Activated naive CD4-positive, alpha-beta T cell treated with anti-CD3 and anti-CD28 coated beads, Interleukin-2, amount 50 U/mL, for 72 hours (primary cell): ENCODE measurements around the gene ZRANB1. TPM values are rescaled to one million over a fixed set of nuclear protein-coding genes. Genes with fewer than 3 reads are reported as not detected.

Experiments used
- ATAC-seq, 2 donors: fragments of 150-1000 bp; cut with Tn5 transposase; 2 replicates each; pipeline ENCODE4 v1.10.0; 2021; ENCODE audit warnings: mild to moderate bottlenecking in 2 of 2, moderate library complexity in 2 of 2
- DNase-seq, 2 donors: peaks; one replicate each; pipeline ENCODE4 v3.0.0; 2021 to 2022; ENCODE audit warnings: low spot score in 2 of 2
- H3K27ac Mint-ChIP-seq, 2 donors: one replicate each; pipeline ENCODE4 v1.8.0; 2022; ENCODE audit warnings: mild to moderate bottlenecking in 2 of 2, mixed read lengths in 2 of 2
- H3K36me3 Mint-ChIP-seq, 2 donors: one replicate each; pipeline ENCODE4 v1.8.0; 2022; ENCODE audit warnings: mixed read lengths in 2 of 2
- H3K9me3 Mint-ChIP-seq, 2 donors: one replicate each; pipeline ENCODE4 v1.8.0; 2022; ENCODE audit warnings: mixed read lengths in 2 of 2
- total RNA-seq, 2 donors: library from RNA; stranded (reverse); gene quantifications; one replicate each; pipeline ENCODE4 v1.2.3, GENCODE V29; 2022

The ZRANB1 gene
- total RNA-seq, 2 donors from 2014 or later, result 10.4 to 12.3 TPM

DNA sequence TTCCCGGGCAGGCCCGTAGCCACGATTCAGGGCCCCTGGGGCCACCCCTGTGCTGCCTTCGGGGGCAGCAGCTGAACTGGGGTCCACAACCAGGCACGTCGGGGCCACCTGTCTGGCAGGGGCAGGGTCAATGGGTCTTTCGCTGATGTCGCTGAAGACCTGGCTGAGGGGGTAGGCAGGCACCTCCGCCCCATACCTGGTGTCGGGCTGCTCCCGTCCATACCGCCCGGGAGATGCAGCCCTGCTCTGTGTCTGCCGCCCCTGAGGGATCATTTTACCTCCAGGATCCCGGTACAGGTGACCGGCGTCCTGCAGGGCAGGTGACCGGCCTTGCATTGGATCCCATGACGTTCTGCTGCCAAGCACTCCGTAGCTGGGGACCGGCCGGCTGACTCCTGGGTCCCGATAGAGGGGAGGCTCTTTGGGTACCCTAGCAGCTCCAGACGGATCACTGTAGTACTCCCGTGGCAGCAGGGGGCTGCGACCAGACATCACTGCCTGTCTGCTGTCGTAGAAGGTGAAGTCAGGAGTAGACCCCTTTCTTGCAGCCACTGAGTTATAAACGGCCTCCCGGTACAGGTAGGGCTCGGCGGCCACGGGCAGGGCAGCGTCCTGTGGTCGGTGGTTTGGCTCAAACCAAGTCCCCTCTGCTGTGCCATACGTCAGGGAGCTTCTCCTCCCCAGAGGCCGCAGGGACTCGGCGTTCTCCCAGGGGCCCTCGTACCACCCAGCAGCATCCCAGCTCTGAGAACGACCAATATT is 85.2 kb downstream of the ZRANB1 start:
- Mint-ChIP-seq H3K27ac (no peak overlapping the region), H3K9me3 (no peaks in the 10 kb centered on the region), H3K36me3 (no peaks in the 10 kb centered on the region)
- no peak for ATAC-seq
- DNase-seq, result no peak

DNA sequence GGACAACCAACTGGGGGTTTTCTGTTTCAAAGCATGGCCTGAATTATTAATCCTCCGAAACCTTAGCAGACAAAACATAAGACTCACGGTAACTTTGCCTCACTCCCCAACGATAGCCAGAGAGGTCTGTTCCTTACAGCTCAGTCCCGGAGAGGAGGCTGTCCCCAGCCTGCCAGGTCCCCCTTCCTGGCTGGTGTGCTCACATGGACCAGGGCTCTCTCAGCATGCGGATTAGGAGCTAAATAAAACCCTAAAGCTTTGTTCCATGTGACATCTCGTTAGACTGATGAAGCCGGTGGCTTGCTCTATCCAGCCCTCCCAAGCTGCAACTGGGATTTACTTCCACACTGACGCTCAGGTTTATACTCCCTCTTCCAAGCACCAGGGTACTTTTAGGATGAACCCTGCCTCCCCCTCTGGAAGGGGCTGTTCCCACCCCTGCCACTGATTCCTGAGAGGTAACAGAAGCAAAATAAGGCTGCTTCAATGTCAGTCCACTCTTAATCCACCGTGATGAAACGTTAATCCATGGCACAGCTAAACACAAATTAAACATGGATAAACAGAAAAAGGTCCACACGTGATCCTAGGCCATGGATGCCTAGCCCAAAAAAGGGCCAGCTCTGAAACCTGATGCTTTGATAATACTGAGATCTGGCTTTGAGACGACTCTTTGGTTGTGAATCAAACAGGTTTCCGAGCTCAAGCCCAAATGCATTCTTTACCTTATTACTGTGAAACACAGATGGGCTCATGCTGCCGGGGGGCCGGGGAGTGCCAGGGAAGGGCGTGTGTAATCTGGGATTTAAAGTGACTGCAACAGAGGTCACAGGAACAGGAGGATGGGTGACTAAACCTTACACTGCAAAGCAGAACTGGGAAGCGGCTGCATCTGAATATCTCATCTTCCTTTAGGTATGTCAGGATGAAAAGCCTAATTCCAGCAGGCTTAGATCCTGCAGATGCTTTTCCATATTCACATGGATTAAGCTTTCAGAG is 86.2 kb downstream of the ZRANB1 start:
- no peak for ATAC-seq

DNA sequence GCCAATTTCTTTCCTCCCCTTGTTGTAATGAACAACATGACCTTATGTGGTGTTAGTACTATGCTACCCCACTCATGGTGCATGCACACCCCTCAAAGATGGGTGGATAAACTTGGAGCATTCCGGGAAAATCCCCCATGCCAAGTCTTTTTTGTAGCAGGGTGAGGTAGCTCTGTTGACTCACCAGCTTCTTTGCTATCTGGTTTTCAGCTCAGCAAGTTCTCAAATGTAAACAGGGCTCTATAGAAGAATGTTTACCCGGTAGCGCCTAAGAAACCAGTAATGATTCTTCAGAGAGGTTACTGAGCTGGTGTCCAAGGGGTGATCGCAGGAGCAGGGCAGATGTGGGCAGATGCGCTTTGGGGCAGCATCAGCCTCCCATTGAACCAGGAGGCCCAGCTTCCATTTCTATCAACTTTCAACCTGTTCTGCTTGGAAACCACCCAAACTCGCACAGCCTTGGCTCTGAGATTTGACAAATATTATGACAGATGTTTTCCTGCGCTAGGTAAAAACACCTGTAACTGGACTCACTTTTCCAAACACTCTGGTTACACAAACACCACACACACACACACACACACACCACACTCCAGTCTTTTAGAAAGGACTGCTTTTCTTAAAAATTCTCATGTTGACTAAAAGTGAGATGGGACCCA is 87.8 kb downstream of the ZRANB1 start:
- Mint-ChIP-seq H3K36me3 (no peaks in the 10 kb centered on the region), H3K9me3 (no peaks in the 10 kb centered on the region), H3K27ac (no peak overlapping the region)
- ATAC-seq (no peak), DNase-seq (no peak)

More for the DNA sequence above, 86.2 kb downstream of the ZRANB1 start:
- no peaks in the 10 kb centered on the region for H3K36me3 Mint-ChIP-seq
- no peaks in the 10 kb centered on the region for H3K9me3 Mint-ChIP-seq
- DNase-seq, result no peak
- H3K27ac Mint-ChIP-seq, result no peak overlapping the region

DNA sequence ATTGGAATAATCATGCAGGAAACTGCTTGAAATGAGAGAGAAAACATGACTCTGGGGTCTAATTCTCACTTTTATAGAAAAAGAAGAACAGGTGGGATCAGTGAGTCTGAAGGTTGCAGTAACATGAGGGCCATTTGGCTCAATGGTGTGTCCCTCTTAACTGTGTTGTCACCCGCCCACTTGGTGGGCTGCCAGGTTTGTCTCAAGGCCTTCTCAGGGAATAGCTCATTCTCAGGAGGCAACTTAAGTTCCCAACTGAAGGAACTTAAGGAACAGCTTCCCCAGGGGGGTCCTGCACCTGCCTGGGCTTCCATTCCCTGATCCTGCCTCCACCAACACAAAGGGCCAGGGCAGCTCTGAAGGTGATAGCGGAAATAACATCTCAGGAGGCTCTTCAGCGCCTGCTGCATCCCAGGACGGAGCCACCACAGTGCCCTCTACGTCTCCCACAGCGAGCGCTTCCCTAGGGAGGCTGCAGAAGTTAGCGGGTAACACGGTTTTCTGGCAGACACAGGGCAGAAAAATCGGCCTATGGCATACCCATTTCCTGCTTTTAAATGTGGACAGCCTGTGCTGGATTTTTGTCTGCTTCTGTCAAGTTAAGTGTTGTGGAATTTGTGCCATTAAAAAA is 88.8 kb downstream of the ZRANB1 start:
- DNase-seq (no peak), ATAC-seq (no peak)
- Mint-ChIP-seq H3K27ac (no peak overlapping the region), H3K36me3 (no peaks in the 10 kb centered on the region), H3K9me3 (no peaks in the 10 kb centered on the region)

DNA sequence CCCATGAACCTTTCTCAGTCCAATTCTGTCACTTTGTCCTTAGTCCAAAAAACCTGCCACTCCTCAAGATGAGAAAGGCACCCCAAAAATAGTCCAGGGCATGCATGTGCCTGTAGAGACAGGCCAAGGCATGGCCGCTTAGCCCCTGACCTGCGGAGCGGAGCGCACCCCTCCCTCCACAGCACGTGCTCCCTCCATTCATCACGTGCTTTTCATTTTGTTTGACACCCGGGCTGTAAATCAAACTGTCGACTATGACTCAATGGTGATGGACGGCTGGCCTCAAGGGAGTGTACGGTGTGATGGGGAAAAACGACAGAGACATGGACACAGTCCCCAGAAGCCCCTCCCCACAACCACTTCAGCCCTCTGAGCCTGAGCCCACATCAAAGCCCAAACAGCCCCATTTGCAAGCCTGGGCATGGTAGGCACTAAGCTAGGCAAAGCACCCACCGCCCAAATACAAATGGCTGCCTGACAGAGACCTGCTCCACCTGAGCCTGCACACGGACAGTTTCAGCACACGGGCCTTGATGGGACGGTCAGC is 90.6 kb downstream of the ZRANB1 start:
- no peak for DNase-seq
- no peak for ATAC-seq
- H3K9me3 Mint-ChIP-seq, result no peaks in the 10 kb centered on the region
- no peaks in the 10 kb centered on the region for H3K36me3 Mint-ChIP-seq
- H3K27ac Mint-ChIP-seq, result no peak overlapping the region

DNA sequence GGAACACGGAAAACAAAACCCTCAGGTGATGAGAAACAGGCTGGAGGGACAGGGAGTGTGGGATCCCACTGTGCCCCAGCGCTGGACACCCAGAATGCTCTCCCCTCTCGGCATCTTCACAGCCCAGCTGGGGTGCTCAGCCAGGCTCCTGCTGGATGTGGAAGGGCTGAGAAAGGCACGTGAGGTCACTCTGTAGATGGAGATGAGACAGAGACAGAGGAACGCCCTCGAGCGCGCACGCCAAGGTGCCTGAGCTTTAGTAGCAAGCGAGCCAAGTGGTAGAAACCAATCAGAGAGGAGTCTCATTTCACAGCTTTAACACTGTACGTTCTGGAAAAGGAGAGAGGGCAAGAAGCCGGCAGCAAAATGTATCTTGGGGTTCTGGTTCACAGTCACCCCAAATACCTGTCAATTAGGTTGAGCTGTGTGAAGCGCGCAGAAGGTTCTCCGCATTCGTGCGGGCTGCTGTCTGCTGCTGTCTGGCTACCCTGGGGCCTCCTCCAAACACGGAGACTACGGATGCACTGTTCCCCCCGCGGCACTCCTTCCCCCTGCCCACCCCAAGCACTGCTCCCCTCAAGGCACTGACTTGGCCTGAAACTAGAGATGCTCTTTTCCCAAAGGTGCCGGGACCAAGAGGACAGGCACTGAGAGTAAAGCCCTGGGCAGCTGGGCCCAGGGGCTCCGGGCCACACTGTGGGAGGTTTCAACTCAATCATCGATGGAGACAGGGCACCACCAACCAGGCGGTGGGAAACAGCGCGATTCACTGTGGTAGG is 91.4 kb downstream of the ZRANB1 start:
- Mint-ChIP-seq H3K36me3 (no peaks in the 10 kb centered on the region), H3K27ac (no peak overlapping the region), H3K9me3 (no peaks in the 10 kb centered on the region)
- no peak for DNase-seq
- no peak for ATAC-seq

DNA sequence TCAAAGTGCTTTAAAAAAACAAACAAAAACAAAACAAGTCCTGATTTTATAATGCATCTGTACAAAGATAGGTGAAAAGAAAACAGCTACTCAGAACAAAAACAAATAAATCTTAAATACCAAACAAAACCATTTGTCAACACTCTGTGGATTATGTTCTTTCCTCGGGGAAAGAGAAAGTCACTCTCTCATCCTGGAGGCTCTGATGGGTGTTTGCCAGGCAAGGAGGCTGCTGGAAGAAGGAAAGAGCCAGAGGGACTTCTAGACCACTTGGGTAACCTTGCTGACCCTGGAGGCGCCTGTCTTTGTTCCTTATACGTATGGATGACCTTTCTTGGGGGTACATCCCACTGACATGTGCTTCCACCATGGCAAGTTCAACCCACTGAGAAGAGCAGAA is 92.8 kb downstream of the ZRANB1 start:
- no peak overlapping the region for H3K27ac Mint-ChIP-seq
- no peaks in the 10 kb centered on the region for H3K36me3 Mint-ChIP-seq
- H3K9me3 Mint-ChIP-seq, result no peaks in the 10 kb centered on the region
- ATAC-seq (no peak), DNase-seq (no peak)

DNA sequence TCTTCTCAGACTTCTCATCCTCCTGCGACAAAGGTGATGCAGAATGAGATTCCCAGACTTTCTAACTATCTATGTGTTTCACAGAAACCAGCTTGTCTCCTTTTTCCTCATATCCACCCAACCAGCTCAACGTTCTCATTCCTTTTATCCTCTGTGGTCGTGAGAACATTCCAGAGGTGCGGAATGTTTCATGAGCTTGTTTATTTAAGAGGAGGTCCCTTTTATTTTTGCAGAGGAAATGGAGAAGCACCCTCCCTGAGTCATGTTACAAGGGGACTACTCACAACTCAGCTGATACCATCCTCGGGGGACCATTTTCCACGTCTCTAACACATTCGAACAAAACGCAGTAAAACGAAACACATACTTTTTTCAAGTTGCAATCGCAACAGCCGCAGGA is 93.2 kb downstream of the ZRANB1 start:
- Mint-ChIP-seq H3K27ac (no peak overlapping the region), H3K36me3 (no peaks in the 10 kb centered on the region), H3K9me3 (no peaks in the 10 kb centered on the region)
- ATAC-seq, result no peak
- DNase-seq, result no peak

DNA sequence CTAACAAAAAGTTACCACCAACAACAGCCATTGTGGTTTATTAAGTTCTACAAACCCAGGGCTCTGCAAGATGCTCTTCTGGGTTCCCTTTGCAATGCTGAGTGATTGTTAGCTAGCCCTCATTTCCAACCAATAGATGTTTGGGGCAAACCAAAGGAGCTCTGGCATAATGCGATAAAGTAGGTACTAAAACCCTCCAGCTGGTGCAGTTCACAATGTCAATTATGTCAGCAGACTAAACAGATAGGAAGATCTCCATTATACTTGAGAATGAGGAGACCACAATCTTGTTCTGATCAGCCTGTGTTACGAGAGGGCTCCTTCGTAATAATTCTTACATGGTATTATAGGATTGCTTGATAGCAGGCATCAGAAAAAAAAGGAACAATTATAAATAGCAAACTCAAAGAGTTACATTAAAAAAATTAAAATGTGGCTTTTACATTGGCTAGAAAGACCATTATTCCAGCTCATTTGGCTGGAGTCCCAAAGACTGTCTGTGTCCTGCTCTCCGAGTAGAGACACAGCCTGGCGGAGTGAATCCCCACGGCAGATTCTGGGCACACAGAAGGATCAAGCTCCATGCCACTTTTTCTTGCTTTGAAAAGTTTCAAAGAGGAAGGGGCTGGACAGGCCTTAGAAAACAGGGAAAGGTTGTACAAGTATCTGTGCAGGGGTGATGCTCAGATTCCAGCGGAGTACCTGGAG is 93.8 kb downstream of the ZRANB1 start:
- Mint-ChIP-seq H3K36me3 (no peaks in the 10 kb centered on the region), H3K9me3 (no peaks in the 10 kb centered on the region), H3K27ac (no peak overlapping the region)
- no peak for ATAC-seq
- no peak for DNase-seq

DNA sequence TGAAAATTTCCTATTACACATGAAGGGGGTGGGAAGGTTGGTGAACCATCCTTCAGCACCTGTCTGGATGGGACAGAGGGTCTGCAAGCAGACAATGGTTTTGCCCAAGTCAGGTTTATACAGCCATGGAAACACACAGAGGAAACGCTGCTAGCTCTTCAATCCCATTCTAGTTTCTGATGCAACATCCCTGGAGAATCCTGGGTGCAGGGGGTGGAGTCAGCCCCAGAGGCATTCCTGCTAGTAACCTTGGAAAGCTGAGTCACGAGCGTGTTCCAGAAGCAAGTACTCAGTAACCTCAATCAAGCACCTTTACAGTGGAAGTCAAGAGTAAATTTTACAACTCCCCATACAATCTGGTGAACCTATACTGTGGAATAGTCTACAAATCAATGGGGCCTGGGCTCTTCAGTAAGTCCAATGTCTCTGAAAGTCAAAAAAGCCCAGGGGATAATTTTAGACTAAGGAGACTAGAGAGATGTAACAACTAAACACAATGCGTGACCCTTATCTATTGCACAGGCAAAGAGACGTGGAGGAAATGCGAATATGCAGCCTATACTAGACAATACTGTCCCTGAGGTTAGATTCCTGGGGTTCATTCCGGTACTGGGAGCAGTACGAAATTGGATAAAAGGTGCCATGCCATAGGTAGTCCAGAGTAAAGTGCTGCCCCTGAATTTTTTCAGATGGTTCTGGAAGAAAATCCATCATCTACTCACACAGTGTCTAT is 95.4 kb downstream of the ZRANB1 start:
- ATAC-seq (no peak), DNase-seq (no peak)
- Mint-ChIP-seq H3K27ac (no peak overlapping the region), H3K36me3 (no peaks in the 10 kb centered on the region), H3K9me3 (no peaks in the 10 kb centered on the region)

Other genes starting within 250 kb of the ZRANB1 start
- gene FAM53B, start 197.7 kb upstream of the ZRANB1 start, total RNA-seq, result 10 to 100 TPM in 1 of 2 donors, 1 to 10 TPM in 1; 6.1 to 11.8 TPM
- 10 to 100 TPM in 1 of 2 donors, 1 to 10 TPM in 1; 1.1 to 27.7 TPM for gene EEF1AKMT2, start 150.2 kb upstream of the ZRANB1 start, total RNA-seq
- gene ABRAXAS2, start 140.3 kb upstream of the ZRANB1 start, total RNA-seq, result 10 to 100 TPM; 10.2 to 19.1 TPM
- 1 to 10 TPM; 1.2 TPM for gene CTBP2, start 218.4 kb downstream of the ZRANB1 start, total RNA-seq